H54 (cell line): ENCODE results near the gene CGN.

Experiments used
- DNase-seq: peaks from one replicate; pipeline ENCODE4 v3.0.0; 2011; ENCODE audit warnings: low spot score, mixed read lengths; ENCODE audit not compliant: insufficient read length
- FAIRE-seq: peaks from 3 replicates; lab custom pipeline; 2011; peaks lifted over from hg19 to GRCh38; lab: Jason Lieb, UNC
- POLR2A ChIP-seq: IDR thresholded peaks from 2 replicates; pipeline ENCODE4 v1.6.1; 2011; ENCODE audit warnings: low read depth, mild to moderate bottlenecking, low read length

CGN gene

GRCh38 chr1:151539321-151540020, 28.3 kb downstream of the CGN start:
- FAIRE-seq = no peak
- DNase-seq = peak; percentile 80
- no peak for TF ChIP-seq POLR2A

GRCh38 chr1:151540021-151540981, 29.1 kb downstream of the CGN start, which contains the start of gene TUFT1:
Gene TUFT1 (plus strand): TSS chr1:151540309. CDS start chr1:151540367, 58 bp downstream.
- FAIRE-seq (no peak), DNase-seq (peak; percentile 81)
- TF ChIP-seq POLR2A = no peak

- DNase-seq (no peak), FAIRE-seq (no peak)
- TF ChIP-seq POLR2A = no peak
These were observed 29.8 kb downstream of the CGN start for GRCh38 chr1:151540982-151541377.

- no peak for FAIRE-seq
- no peak for DNase-seq
- no peak for TF ChIP-seq POLR2A
These were observed 30.6 kb downstream of the CGN start for GRCh38 chr1:151541752-151542151.

GRCh38 chr1:151542710-151543129, 31.5 kb downstream of the CGN start:
- no peak for TF ChIP-seq POLR2A
- FAIRE-seq (no peak), DNase-seq (no peak)

GRCh38 chr1:151545542-151545941, 34.4 kb downstream of the CGN start:
- TF ChIP-seq POLR2A = no peak
- no peak for FAIRE-seq
- no peak for DNase-seq

- FAIRE-seq (no peak), DNase-seq (no peak)
- TF ChIP-seq POLR2A = no peak
These were observed 35.1 kb downstream of the CGN start for GRCh38 chr1:151546011-151546925.

GRCh38 chr1:151547119-151547899, 36.1 kb downstream of the CGN start:
- FAIRE-seq = peak; percentile 90
- no peak for TF ChIP-seq POLR2A
- DNase-seq = peak; percentile 85

GRCh38 chr1:151547900-151548230, 36.7 kb downstream of the CGN start:
- no peak for TF ChIP-seq POLR2A
- FAIRE-seq = no peak
- no peak for DNase-seq

- FAIRE-seq (no peak), DNase-seq (no peak)
- TF ChIP-seq POLR2A = no peak
These were observed 38.0 kb downstream of the CGN start for GRCh38 chr1:151549199-151549598.

- TF ChIP-seq POLR2A = no peak
- no peak for DNase-seq
These were observed 42.5 kb downstream of the CGN start for GRCh38 chr1:151553659-151554058.

GRCh38 chr1:151556052-151556451, 44.9 kb downstream of the CGN start:
- FAIRE-seq (no peak), DNase-seq (no peak)

More at GRCh38 chr1:151553659-151554058, 42.5 kb downstream of the CGN start:
- no peak for FAIRE-seq

GRCh38 chr1:151562661-151563060, 51.5 kb downstream of the CGN start:
- FAIRE-seq = no peak
- TF ChIP-seq POLR2A = no peak
- DNase-seq = no peak

More at GRCh38 chr1:151556052-151556451, 44.9 kb downstream of the CGN start:
- TF ChIP-seq POLR2A = no peak
